K562 (cell line): ENCODE results near the gene IDUA. TPM values are rescaled to one million over a fixed set of nuclear protein-coding genes. Genes with fewer than 3 reads are reported as not detected.

Source experiments
- ATAC-seq: fragments of 200-7000 bp; cut with Tn5 transposase; 3 replicates; pipeline ENCODE4 v1.9.1; 2020; ENCODE audit warnings: moderate library complexity
- Bru-seq: library from RNA; stranded (reverse); fragments of 400-500 nt; gene quantifications from one replicate; lab custom pipeline; 2021; lab: Mats Ljungman, UMichigan
- BruChase-seq, 2 experiments: library from RNA; stranded (reverse); fragments of 400-500 nt; gene quantifications; one replicate each; lab custom pipeline; 2021; lab: Mats Ljungman, UMichigan
- BruUV-seq: library from RNA; stranded (reverse); fragments of 400-500 nt; replicated peaks from 2 replicates; lab custom pipeline; 2021; lab: Mats Ljungman, UMichigan
- CTCF ChIA-PET: fragments of 300-600 bp; formaldehyde crosslinking; extraction: SDS; loops from one replicate; lab custom pipeline; 2021; ENCODE audit warnings: low intra/inter-chr PET ratio; lab: Yijun Ruan, JAX
- POLR2A ChIA-PET: fragments of 300-600, 350-650 bp; sonication (Branson Sonifier 250); formaldehyde crosslinking; extraction: SDS; loops from one replicate; lab custom pipeline; 2021; ENCODE audit warnings: antibody characterized with exemption, inconsistent platforms; lab: Yijun Ruan, JAX
- DNase-seq, 4 experiments: peaks; one replicate each; pipeline versions ENCODE4 v3.0.0 to v3.0.0-alpha.2; 2011 to 2018; ENCODE audit warnings: low spot score in 3 of 4, mixed read lengths in 3 of 4; ENCODE audit errors: extremely low read depth in 1 of 4
- FAIRE-seq: peaks from 2 replicates; lab custom pipeline; 2011; peaks lifted over from hg19 to GRCh38; lab: Jason Lieb, UNC
- H2AFZ ChIP-seq: 2 replicates; pipeline ENCODE4 v1.6.0; 2011; ENCODE audit warnings: low read depth, low read length, control low read depth, inconsistent platforms
- H3K27ac ChIP-seq: fragments of 200-600 bp; 3 replicates; pipeline ENCODE4 v1.8.0; 2011; ENCODE audit warnings: low read depth, mild to moderate bottlenecking, control low read depth, inconsistent platforms, low read length, moderate library complexity, mixed read lengths; ENCODE audit errors: extremely low read depth
- H3K27me3 ChIP-seq, 2 experiments: fragments of 300-600 bp in 1 of 2; 2 replicates in 1 of 2; 3 replicates in 1 of 2; pipeline versions ENCODE4 v1.6.0 to v1.8.0; 2011; ENCODE audit warnings: inconsistent platforms in 2 of 2, low read length in 2 of 2, mild to moderate bottlenecking in 1 of 2, mixed read lengths in 1 of 2, moderate library complexity in 1 of 2; ENCODE audit not compliant: control insufficient read depth in 2 of 2, insufficient read depth in 2 of 2
- H3K36me3 ChIP-seq: fragments of 300-600 bp; 3 replicates; pipeline ENCODE4 v1.8.0; 2011; ENCODE audit warnings: mild to moderate bottlenecking, low read length, inconsistent platforms; ENCODE audit not compliant: control insufficient read depth, insufficient read depth
- H3K4me1 ChIP-seq, 2 experiments: fragments of 200-600 bp in 1 of 2; replicated peaks in 1 of 2; 2 replicates in 1 of 2; 3 replicates in 1 of 2; pipeline versions ENCODE4 v1.5.1 to v1.8.0; 2011; ENCODE audit warnings: inconsistent platforms in 2 of 2, low read length in 2 of 2, mild to moderate bottlenecking in 1 of 2, mixed read lengths in 1 of 2, moderate library complexity in 1 of 2; ENCODE audit not compliant: control insufficient read depth in 2 of 2, insufficient read depth in 2 of 2
- H3K4me2 ChIP-seq: 2 replicates; pipeline ENCODE4 v1.6.1; 2011; ENCODE audit warnings: low read length, control low read depth, inconsistent platforms, mixed read lengths; ENCODE audit not compliant: insufficient read depth
- H3K4me3 ChIP-seq: fragments of 200-600 bp; sonication (generic), shearing (Covaris generic); 2 replicates; pipeline ENCODE4 v1.5.1; 2016; ENCODE audit warnings: control low read depth, inconsistent platforms
- H3K79me2 ChIP-seq: fragments of 200-600 bp; 3 replicates; pipeline ENCODE4 v1.8.0; 2011; ENCODE audit warnings: low read length, inconsistent platforms; ENCODE audit not compliant: control insufficient read depth, insufficient read depth
- H3K9ac ChIP-seq, 2 experiments: 2 replicates each; pipeline versions ENCODE4 v1.6.0 to v1.6.1; 2011; ENCODE audit warnings: low read depth in 2 of 2, low read length in 2 of 2, control low read depth in 1 of 2, inconsistent platforms in 1 of 2, mild to moderate bottlenecking in 1 of 2, mixed read lengths in 1 of 2; ENCODE audit not compliant: insufficient read depth in 1 of 2
- H3K9me1 ChIP-seq: one replicate; pipeline ENCODE4 v1.6.0; 2011; ENCODE audit warnings: inconsistent platforms, mild to moderate bottlenecking, low read length, moderate library complexity; ENCODE audit not compliant: control insufficient read depth, insufficient read depth
- H3K9me3 ChIP-seq: replicated peaks from 2 replicates; pipeline ENCODE4 v1.5.1; 2011; ENCODE audit warnings: low read depth, low read length, inconsistent platforms; ENCODE audit not compliant: control insufficient read depth, insufficient read depth
- H4K20me1 ChIP-seq: replicated peaks from 2 replicates; pipeline ENCODE4 v1.6.1; 2011; ENCODE audit warnings: low read length, inconsistent platforms, mixed read lengths; ENCODE audit not compliant: control insufficient read depth, insufficient read depth
- FOXA1 ChIP-seq: fragments of 450-650 bp; IDR thresholded peaks from 2 replicates; pipeline ENCODE4 v1.6.1; 2016; ENCODE audit warnings: mild to moderate bottlenecking, borderline replicate concordance
- FOXA3 ChIP-seq, 2 experiments: fragments of 450-650 bp in 1 of 2; sonication (generic) in 1 of 2; formaldehyde crosslinking; IDR thresholded peaks in 1 of 2; conservative IDR thresholded peaks in 1 of 2; 2 replicates each; pipeline versions ENCODE4 v1.4.0 to v1.8.0; 2020 to 2022; ENCODE audit warnings: mild to moderate bottlenecking in 2 of 2, missing genetic modification reagents in 1 of 2
- HNRNPH1 ChIP-seq: fragments of 200-400 bp; formaldehyde crosslinking; optimal IDR thresholded peaks from 2 replicates; pipeline ENCODE3; 2017; ENCODE audit warnings: low read depth, mild to moderate bottlenecking, low read length, moderate library complexity
- KDM4B ChIP-seq, 2 experiments: fragments of 450-650 bp in 1 of 2; sonication (generic) in 1 of 2; IDR thresholded peaks; 2 replicates each; pipeline ENCODE4 v1.6.1; 2016 to 2017; ENCODE audit warnings: borderline replicate concordance in 2 of 2, antibody characterized with exemption in 1 of 2, low read depth in 1 of 2, mild to moderate bottlenecking in 1 of 2
- KLF13 ChIP-seq: fragments of 450-650 bp; IDR thresholded peaks from 2 replicates; pipeline ENCODE4 v1.6.1; 2016; ENCODE audit warnings: missing genetic modification characterization, low read depth, mild to moderate bottlenecking, missing compliant biosample characterization, moderate library complexity, borderline replicate concordance
- POU5F1 ChIP-seq: fragments of 150-350 bp; IDR thresholded peaks from 2 replicates; pipeline ENCODE4 v1.6.1; 2014; ENCODE audit warnings: borderline replicate concordance, low read length, low read depth, mild to moderate bottlenecking; ENCODE audit not compliant: partially characterized antibody
- RFX7 ChIP-seq: fragments of 250-450 bp; sonication (Bioruptor Pico); IDR thresholded peaks from 2 replicates; pipeline ENCODE4 v1.5.1; 2021; ENCODE audit warnings: mild to moderate bottlenecking
- RNF219 ChIP-seq: fragments of 250-450 bp; sonication (Bioruptor Pico); IDR thresholded peaks from 2 replicates; pipeline ENCODE4 v1.5.0; 2022; ENCODE audit warnings: mild to moderate bottlenecking
- SMAD3 ChIP-seq: fragments of 450-650 bp; formaldehyde crosslinking; conservative IDR thresholded peaks from 2 replicates; pipeline ENCODE4 v1.4.0; 2020; ENCODE audit warnings: mild to moderate bottlenecking
- YY1 ChIP-seq, 3 experiments: IDR thresholded peaks; 2 replicates each; pipeline ENCODE4 v1.6.1; 2011; ENCODE audit warnings: low read length in 2 of 3, mild to moderate bottlenecking in 2 of 3, moderate library complexity in 2 of 3, borderline replicate concordance in 1 of 3, control low read depth in 1 of 3, low read depth in 1 of 3; ENCODE audit not compliant: insufficient read depth in 3 of 3, insufficient replicate concordance in 2 of 3, control insufficient read depth in 1 of 3, insufficient read length in 1 of 3; ENCODE audit errors: extremely low read depth in 1 of 3
- ZNF699 ChIP-seq: fragments of 250-450 bp; sonication (Bioruptor Pico); IDR thresholded peaks from 2 replicates; pipeline ENCODE4 v1.8.0; 2021; ENCODE audit warnings: mild to moderate bottlenecking, moderate library complexity; ENCODE audit not compliant: insufficient replicate concordance
- ZNF778 ChIP-seq: fragments of 450-650 bp; formaldehyde crosslinking; IDR thresholded peaks from 2 replicates; pipeline ENCODE4 v1.4.0; 2020; ENCODE audit warnings: mild to moderate bottlenecking, moderate library complexity
- WGBS: fragments of 100-300 bp; shearing (Covaris generic); methylation state at CpG from one replicate; pipeline ENCODE4 v1.1.6; 2016; ENCODE audit warnings: low coverage, mixed read lengths; ENCODE audit not compliant: insufficient coverage; ENCODE audit errors: missing lambda C conversion rate; 5-methylcytosine and 5-hydroxymethylcytosine counted together
- in situ Hi-C: fragments of 300-500 bp; cut with MboI; formaldehyde crosslinking; loops from 4 replicates; pipeline ENCODE4 v1.15.0; 2018; ENCODE audit warnings: inconsistent platforms, mixed read lengths
- intact Hi-C: fragments of 100-400 bp; cut with micrococcal nuclease; formaldehyde crosslinking; loops from 2 replicates; pipeline ENCODE4 v1.14.2; 2022
- long read RNA-seq, 3 experiments: library from polyadenylated mRNA in 2 of 3; library from RNA in 1 of 3; unstranded in 2 of 3; stranded (forward) in 1 of 3; transcript quantifications; one replicate each; pipeline ENCODE4 v2.0.0, GENCODE V29; 2019 to 2022
- polyA minus RNA-seq, 3 experiments: library from RNA; depleted of rRNA, polyadenylated mRNA; stranded (reverse); fragments of >200 nt; gene quantifications; 2 replicates each; pipeline ENCODE4 v1.2.3, GENCODE V29; 2011
- polyA plus RNA-seq, 8 experiments: library from polyadenylated mRNA; depleted of rRNA in 4 of 8; stranded (reverse) in 5 of 8; unstranded in 3 of 8; fragments of >200 nt; fragmentation: Nextera tagmentation in 2 of 8; fragmentation: Illumina TruSeq in 1 of 8; extraction: Ambion mirVana in 2 of 8; extraction: Trizol in 1 of 8; gene quantifications; 2 replicates each; pipeline versions ENCODE4 v1.2.1 to v1.2.3, GENCODE V29; 2011 to 2014; ENCODE audit warnings: inconsistent platforms in 1 of 8, missing spikeins in 1 of 8
- total RNA-seq, 7 experiments: library from RNA; depleted of rRNA in 6 of 7; stranded (reverse); fragments of >200 nt in 6 of 7; fragmentation: Illumina TruSeq in 2 of 7; extraction: Trizol in 2 of 7; gene quantifications; 2 replicates each; pipeline versions ENCODE4 v1.2.1 to v1.2.3, GENCODE V29; 2011 to 2021; ENCODE audit warnings: low replicate concordance in 1 of 7

Gene IDUA
- total RNA-seq (2011; cell fraction: chromatin; rRNA removed; ENCODE audit: low replicate concordance): 7.8 and 35.6 TPM in 2 replicates
- 35.8 and 36.4 TPM in 2 replicates for total RNA-seq (2011; cell fraction: nucleolus; rRNA removed)
- total RNA-seq (2011; cell fraction: nucleoplasm; rRNA removed): 12.5 and 18.8 TPM in 2 replicates
- total RNA-seq (2014; rRNA removed): 9.9 and 10.1 TPM in 2 replicates
- total RNA-seq (2014; rRNA removed; fragmentation: Illumina TruSeq; extraction: Trizol): 0.26 and 0.69 TPM in 2 replicates
- total RNA-seq (2015; rRNA removed; fragmentation: Illumina TruSeq; extraction: Trizol): 3.1 and 4.8 TPM in 2 replicates
- 13.6 and 16.1 TPM in 2 replicates for total RNA-seq (2021)
- polyA plus RNA-seq (2011; rRNA removed): 1.2 and 2.2 TPM in 2 replicates
- 0.90 and 2.8 TPM in 2 replicates for polyA plus RNA-seq (2011; cell fraction: cytosol; rRNA removed)
- 34.5 and 72.8 TPM in 2 replicates for polyA plus RNA-seq (2011; cell fraction: nucleus; rRNA removed)
- polyA plus RNA-seq (2012): 9.8 and 26.2 TPM in 2 replicates
- polyA plus RNA-seq (2014; fragmentation: Illumina TruSeq; extraction: Trizol): 0.30 and 1.2 TPM in 2 replicates
- under 1 TPM; 0.04 to 0.13 TPM for polyA plus RNA-seq (2014; fragmentation: Nextera tagmentation; extraction: Ambion mirVana)
- 11.2 and 14.1 TPM in 2 replicates for polyA plus RNA-seq (2014; rRNA removed)
- 0.36 and 0.70 TPM in 2 replicates for polyA minus RNA-seq (2011; rRNA and poly(A)+ RNA removed)
- polyA minus RNA-seq (2011; cell fraction: cytosol; rRNA and poly(A)+ RNA removed): 7.3 and 13.7 TPM in 2 replicates
- polyA minus RNA-seq (2011; cell fraction: nucleus; rRNA and poly(A)+ RNA removed): 10.0 and 12.1 TPM in 2 replicates
- Bru-seq, nascent RNA: percentile 46 among the genes with signal in this experiment
- BruChase-seq, experiment 1, labeled RNA remaining after a 2-hour chase: percentile 39 among the genes with signal in this experiment
- BruChase-seq, experiment 2, labeled RNA remaining after a 6-hour chase: percentile 46 among the genes with signal in this experiment
- long read RNA-seq, experiment 1, partial matches to known transcripts: 4 of 22 reads
- long read RNA-seq, experiment 1, other reads (novel, unspliced or antisense): 17 of 22 reads
- long read RNA-seq, experiment 2, partial matches to known transcripts: 0 of 7 reads
- long read RNA-seq, experiment 2, other reads (novel, unspliced or antisense): 7 of 7 reads
- long read RNA-seq, experiment 3: 0 reads

GRCh38 chr4:986879-987623, at the start of gene IDUA:
Gene IDUA, plus strand, starts transcription at chr4:987044. Its CDS starts 41 bp downstream, at chr4:987085.
- ChIA-PET POLR2A (interaction anchor here (0.5 to 1.1 kb wide), 10 partner anchors 9 to 423 kb away, joined by 3 to 5 read pairs (median 3); partner anchors contain the start of gene DGKQ), CTCF (interaction anchor here (0.7 to 1.4 kb wide), 4 partner anchors 95 to 245 kb away, joined by 3 to 7 read pairs (median 5); no protein-coding TSS in a partner anchor)
- Histone ChIP-seq H3K4me2 (peak within 1 kb of the TSS; percentile 85), H3K27ac (peak within 1 kb of the TSS; percentile 79), H3K9me1 (no peaks in the 10 kb centered on the region), H2AFZ (peak within 1 kb of the TSS; percentile 86), H3K27me3 (no peaks in the 10 kb centered on the region), H3K79me2 (peaks cover 25% of the 10 kb centered on the region), H3K4me3 (peak within 1 kb of the TSS; percentile 68), H3K9ac (peak within 1 kb of the TSS; percentile 75 to 90), H3K36me3 (peaks cover 22% of the 10 kb centered on the region; the same call in 1 of the 3 replicates), H3K9me3 (no peaks in the 10 kb centered on the region; the same call in 1 of the 2 replicates), H3K4me1 (peaks cover 19 to 68% of the 10 kb centered on the region in 2 experiments; a peak in 4 of 5 replicates), H4K20me1 (no peaks in the 10 kb centered on the region)
- in situ Hi-C loops: no loop called here
- FAIRE-seq: peak; percentile 48
- ATAC-seq: peak; percentile 89
- intact Hi-C loops: loop anchor here (2.0 to 10.0 kb wide), 5 partner anchors 54 to 302 kb away; partner anchors contain the start of genes GAK, SLC49A3 and TMEM175
- peak; percentile 88 to 94 (median 90) for DNase-seq
- no TSS peak for BruUV-seq
- 2% methylated on average over 43 of the region's 69 CpGs for WGBS
- no peak for TF ChIP-seq RFX7
- no peak for TF ChIP-seq KDM4B (IDR thresholded peaks at IDR 0.05; ENCODE audit: borderline replicate concordance in 2 of 2, low read depth in 1 of 2)
- TF ChIP-seq YY1 (IDR thresholded peaks at IDR 0.05; ENCODE audit: borderline replicate concordance in 1 of 3, control insufficient read depth in 1 of 3, extremely low read depth in 1 of 3, insufficient read depth in 3 of 3, insufficient read length in 1 of 3, insufficient replicate concordance in 2 of 3, low read depth in 1 of 3, low read length in 2 of 3): peak in 2 of 3 experiments; percentile 0 to 4
- no peak for TF ChIP-seq SMAD3 (CRISPR knock-in tag)
- 0 out of 2 replicates have a peak, but pooled peaks have one; percentile 43 for TF ChIP-seq KLF13
- no peak for TF ChIP-seq ZNF778 (CRISPR knock-in tag)
- no peak for TF ChIP-seq RNF219
- TF ChIP-seq FOXA3 (CRISPR knock-in tag; conservative IDR thresholded peaks at IDR 0.05 in 1 of 2, IDR thresholded peaks at IDR 0.05 in 1 of 2): no peak
- TF ChIP-seq FOXA1: no peak
- TF ChIP-seq POU5F1: no peak
- no peak for TF ChIP-seq HNRNPH1
- TF ChIP-seq ZNF699: no peak
